ENCODE results near the gene INAFM1. TPM values are rescaled to one million over a fixed set of nuclear protein-coding genes. Genes with fewer than 3 reads are reported as not detected.
A peak's percentile ranks its signal among the peaks of the same experiment; 100 is the strongest.

INAFM1 gene
- total and polyA plus RNA-seq, 12 donors, result 9.2 to 16.4 (median 12.5) TPM

GRCh38 chr19:47253970-47254369, 20.7 kb upstream of the INAFM1 start:
- WGBS, 2 donors, result 89 to 94% methylated on average over 5 of the region's 5 CpGs
- no peak overlapping the region for H3K27ac ChIP-seq
- intact Hi-C loops (cut with DNase I), result no loop called here

GRCh38 chr19:47255879-47256692, 18.6 kb upstream of the INAFM1 start, which contains the start of gene CCDC9:
CCDC9 (plus strand) TSS chr19:47256525; CDS start chr19:47258401, 1,876 bp downstream.
- no peaks in the 10 kb centered on the region for H3K27me3 ChIP-seq
- peaks cover 0 to 30% (median 15%) of the 10 kb centered on the region in 9 donors for H3K36me3 ChIP-seq
- ATAC-seq (peak; percentile 51 to 78 (median 64)), DNase-seq (peak; percentile 95 to 96)
- no peaks in the 10 kb centered on the region for H3K9me3 ChIP-seq
- intact Hi-C loops (cut with DNase I), result no loop called here
- H3K4me3 ChIP-seq, result peak within 1 kb of the TSS; percentile 49 to 81 (median 62)
- peaks cover 6 to 42% (median 28%) of the 10 kb centered on the region in 9 donors for H3K4me1 ChIP-seq
- 17 to 18% methylated on average over 51 to 60 of the region's 60 CpGs for WGBS, 2 donors
- peak within 1 kb of the TSS; percentile 80 to 97 (median 94) for H3K27ac ChIP-seq
- no peak for TF ChIP-seq CTCF (IDR thresholded peaks at IDR 0.05)

More at GRCh38 chr19:47253970-47254369, 20.7 kb upstream of the INAFM1 start:
- no peak overlapping the region for H3K4me3 ChIP-seq
- no peak for TF ChIP-seq CTCF (IDR thresholded peaks at IDR 0.05)
- H3K4me1 ChIP-seq, result peaks cover 4 to 24% (median 22%) of the 10 kb centered on the region in 9 donors
- DNase-seq, result no peak
- peaks cover 0 to 9% (median 0%) of the 10 kb centered on the region in 9 donors for H3K36me3 ChIP-seq
- ATAC-seq, result no peak
- H3K27me3 ChIP-seq, result no peaks in the 10 kb centered on the region
- H3K9me3 ChIP-seq, result no peaks in the 10 kb centered on the region

- no peaks in the 10 kb centered on the region for H3K27me3 ChIP-seq
- ATAC-seq (peak; percentile 83 to 91 (median 88)), DNase-seq (peak; percentile 100)
- peaks cover 6 to 42% (median 28%) of the 10 kb centered on the region in 9 donors for H3K4me1 ChIP-seq
- H3K27ac ChIP-seq, result peak overlapping the region; percentile 80 to 97 (median 94)
- TF ChIP-seq CTCF (IDR thresholded peaks at IDR 0.05), result no peak
- peak overlapping the region; percentile 49 to 81 (median 62) for H3K4me3 ChIP-seq
- no peaks in the 10 kb centered on the region for H3K9me3 ChIP-seq
- peaks cover 0 to 38% (median 18%) of the 10 kb centered on the region in 9 donors for H3K36me3 ChIP-seq
- intact Hi-C loops (cut with DNase I), result loop anchor here in 5 of 10 donors (1.0 kb wide), 2 partner anchors 16 to 17 kb away; partner anchors contain the start of gene INAFM1 (in 1 of the 5)
- 1% methylated on average over 41 to 51 of the region's 52 CpGs for WGBS, 2 donors
Measured at GRCh38 chr19:47256693-47257410, 17.8 kb upstream of the INAFM1 start.
